PC-3 (cell line): ENCODE measurements around the gene PPIL1.

Experiments
- EZH2 ChIP-seq: fragments of 300-600 bp; sonication (generic); IDR thresholded peaks from one replicate; pipeline ENCODE4 v1.6.1; 2017; ENCODE audit warnings: antibody characterized with exemption, mild to moderate bottlenecking, low read length; ENCODE audit not compliant: unreplicated experiment
- EZH2phosphoT487 ChIP-seq: fragments of 300-600 bp; sonication (generic); IDR thresholded peaks from 2 replicates; pipeline ENCODE4 v1.6.1; 2018; ENCODE audit warnings: mild to moderate bottlenecking, antibody characterized with exemption, low read length, borderline replicate concordance
- TF ChIP-seq, protein P1 (sequence below): fragments of 300-600 bp; sonication (generic); conservative IDR thresholded peaks from 2 replicates; pipeline ENCODE4 v1.5.1; 2017; ENCODE audit warnings: antibody characterized with exemption, low read depth, mild to moderate bottlenecking, low read length

- TF ChIP-seq, protein P1, sequence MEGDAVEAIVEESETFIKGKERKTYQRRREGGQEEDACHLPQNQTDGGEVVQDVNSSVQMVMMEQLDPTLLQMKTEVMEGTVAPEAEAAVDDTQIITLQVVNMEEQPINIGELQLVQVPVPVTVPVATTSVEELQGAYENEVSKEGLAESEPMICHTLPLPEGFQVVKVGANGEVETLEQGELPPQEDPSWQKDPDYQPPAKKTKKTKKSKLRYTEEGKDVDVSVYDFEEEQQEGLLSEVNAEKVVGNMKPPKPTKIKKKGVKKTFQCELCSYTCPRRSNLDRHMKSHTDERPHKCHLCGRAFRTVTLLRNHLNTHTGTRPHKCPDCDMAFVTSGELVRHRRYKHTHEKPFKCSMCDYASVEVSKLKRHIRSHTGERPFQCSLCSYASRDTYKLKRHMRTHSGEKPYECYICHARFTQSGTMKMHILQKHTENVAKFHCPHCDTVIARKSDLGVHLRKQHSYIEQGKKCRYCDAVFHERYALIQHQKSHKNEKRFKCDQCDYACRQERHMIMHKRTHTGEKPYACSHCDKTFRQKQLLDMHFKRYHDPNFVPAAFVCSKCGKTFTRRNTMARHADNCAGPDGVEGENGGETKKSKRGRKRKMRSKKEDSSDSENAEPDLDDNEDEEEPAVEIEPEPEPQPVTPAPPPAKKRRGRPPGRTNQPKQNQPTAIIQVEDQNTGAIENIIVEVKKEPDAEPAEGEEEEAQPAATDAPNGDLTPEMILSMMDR, result no peak
- TF ChIP-seq EZH2 (no peak), EZH2phosphoT487 (no peak)
Measured at GRCh38 chr6:36829919-36830544, 44.6 kb downstream of the PPIL1 start.
